Heart left ventricle (tissue), 16 donors: ENCODE results near the gene UBE2I. TPM values are rescaled to one million over a fixed set of nuclear protein-coding genes. Genes with fewer than 3 reads are reported as not detected.

Source experiments
- ATAC-seq, 4 donors: fragments of 200-7000 bp; cut with Tn5 transposase; one replicate each; pipeline ENCODE4 v1.9.1; 2020 to 2022; ENCODE audit warnings: moderate library complexity in 4 of 4, mild to moderate bottlenecking in 3 of 4, moderate number of reproducible peaks in 1 of 4
- DNase-seq, 5 donors: peaks; one replicate each; pipeline ENCODE4 v3.0.0-alpha.2; 2020
- H3K27ac ChIP-seq, 12 donors: fragments of 200-600 bp; sonication (generic) in 4 of 12; one replicate each; pipeline versions ENCODE4 v1.5.0 to v1.8.0; 2016 to 2022; ENCODE audit warnings: mild to moderate bottlenecking in 2 of 12
- H3K27me3 ChIP-seq, 9 donors: fragments of 200-600 bp; sonication (generic) in 2 of 9; one replicate each; pipeline versions ENCODE4 v1.5.1 to v1.8.0; 2016 to 2022; ENCODE audit warnings: mild to moderate bottlenecking in 3 of 9
- H3K36me3 ChIP-seq, 9 donors: fragments of 200-600 bp; sonication (generic) in 2 of 9; one replicate each; pipeline versions ENCODE4 v1.5.0 to v1.8.0; 2018 to 2022; ENCODE audit warnings: mild to moderate bottlenecking in 2 of 9
- H3K4me1 ChIP-seq, 12 donors: fragments of 200-600 bp; sonication (generic) in 4 of 12; one replicate each; pipeline versions ENCODE4 v1.5.0 to v1.8.0; 2016 to 2022; ENCODE audit warnings: mild to moderate bottlenecking in 3 of 12
- H3K4me3 ChIP-seq, 12 donors: fragments of 200-600 bp; sonication (generic) in 4 of 12; one replicate each; pipeline versions ENCODE4 v1.5.0 to v1.8.0; 2017 to 2022; ENCODE audit warnings: mild to moderate bottlenecking in 9 of 12, moderate library complexity in 4 of 12
- H3K9me3 ChIP-seq, 12 donors: fragments of 200-600 bp; sonication (generic) in 4 of 12; one replicate each; pipeline versions ENCODE4 v1.5.0 to v1.8.0; 2016 to 2022; ENCODE audit warnings: mild to moderate bottlenecking in 1 of 12
- POLR2A ChIP-seq, 2 donors: fragments of 450-650 bp; IDR thresholded peaks; one replicate each; pipeline ENCODE4 v1.6.1; 2017; ENCODE audit warnings: antibody characterized with exemption in 2 of 2, mild to moderate bottlenecking in 2 of 2, moderate library complexity in 2 of 2
- WGBS, 4 donors: extraction: QIAGEN DNeasy Blood & Tissue Kit in 2 of 4; methylation state at CpG; one replicate each; pipeline versions ENCODE4 v1.1.5 to v1.1.7; 2013 to 2018; 5-methylcytosine and 5-hydroxymethylcytosine counted together
- intact Hi-C, 10 donors: fragments of 100-400 bp; cut with DNase I; formaldehyde crosslinking; loops; one replicate each; pipeline versions ENCODE4 v1.11.1 to v1.14.2; 2022
- polyA plus RNA-seq, 2 donors: library from polyadenylated mRNA; stranded (reverse); fragments of 200-250 nt; gene quantifications; one replicate each; pipeline ENCODE4 v1.2.3, GENCODE V29; 2013
- total RNA-seq, 9 donors: library from RNA; depleted of rRNA in 2 of 9; stranded (reverse); fragments of >200 nt in 2 of 9; fragmentation: NEBNext Ultra II Directional in 3 of 9; extraction: Animal tissue kit (Norgen Biotek cat#: 25700) in 3 of 9; gene quantifications; one replicate each; pipeline versions ENCODE4 v1.1.0 to v1.2.4, GENCODE V29; 2016 to 2023
- TF ChIP-seq, protein P1 (sequence below), 12 donors: fragments of 200-600 bp; sonication (generic) in 4 of 12; IDR thresholded peaks; one replicate each; pipeline versions ENCODE4 v1.5.0 to v1.8.0; 2018 to 2022; ENCODE audit warnings: antibody characterized with exemption in 12 of 12, mild to moderate bottlenecking in 5 of 12
- donor health status: ischemic (EF 13 %, LVEDD 7.1; RV severe dilation, severe dysfunction).
- donor health status: healthy with polysubstance abuse.
- donor health status: DM: no; HTN: yes; CAD: no.
- donor health status: DM: no; HTN: no; CAD: no.
- donor health status: ischemic (EF 25% LVEDD 6.9; RV normal size, moderate dysfunction).
- donor health status: ischemic (EF 25% LVEDD 5.7; RV mildly dilated, moderate dysfunction).
- donor health status: healthy.
- donor health status: DM: yes; HTN: yes; CAD: no.
- donor health status: ischemic (EF 35%, LVEDD 5.7; RV mildly dilated, moderate dysfunction).
- donor health status: nonischemic (EF 11% LVEDD 7.7; RV severe dilation, severe dysfunction).
- donor health status: DM: yes; HTN: yes; CAD: no.
- donor health status: PGD.
- donor health status: ischemic (EF 29% LVEDD 5.4; RV normal size, mild dysfunction).
- donor health status: nonischemic (EF 23%, LVEDD 6.1; RV moderate dilation, normal function).

The UBE2I gene
- total and polyA plus RNA-seq, 11 donors = 59.3 to 105 (median 82.5) TPM

GRCh38 chr16:1277617-1278282 is 31.7 kb upstream of the UBE2I start:
- no peak for ATAC-seq
- no peaks in the 10 kb centered on the region for H3K36me3 ChIP-seq
- no peak for DNase-seq
- peaks cover 0 to 24% (median 9%) of the 10 kb centered on the region in 9 donors for H3K27me3 ChIP-seq
- H3K4me1 ChIP-seq = no peaks in the 10 kb centered on the region
- no peak overlapping the region for H3K4me3 ChIP-seq
- TF ChIP-seq, protein P1, sequence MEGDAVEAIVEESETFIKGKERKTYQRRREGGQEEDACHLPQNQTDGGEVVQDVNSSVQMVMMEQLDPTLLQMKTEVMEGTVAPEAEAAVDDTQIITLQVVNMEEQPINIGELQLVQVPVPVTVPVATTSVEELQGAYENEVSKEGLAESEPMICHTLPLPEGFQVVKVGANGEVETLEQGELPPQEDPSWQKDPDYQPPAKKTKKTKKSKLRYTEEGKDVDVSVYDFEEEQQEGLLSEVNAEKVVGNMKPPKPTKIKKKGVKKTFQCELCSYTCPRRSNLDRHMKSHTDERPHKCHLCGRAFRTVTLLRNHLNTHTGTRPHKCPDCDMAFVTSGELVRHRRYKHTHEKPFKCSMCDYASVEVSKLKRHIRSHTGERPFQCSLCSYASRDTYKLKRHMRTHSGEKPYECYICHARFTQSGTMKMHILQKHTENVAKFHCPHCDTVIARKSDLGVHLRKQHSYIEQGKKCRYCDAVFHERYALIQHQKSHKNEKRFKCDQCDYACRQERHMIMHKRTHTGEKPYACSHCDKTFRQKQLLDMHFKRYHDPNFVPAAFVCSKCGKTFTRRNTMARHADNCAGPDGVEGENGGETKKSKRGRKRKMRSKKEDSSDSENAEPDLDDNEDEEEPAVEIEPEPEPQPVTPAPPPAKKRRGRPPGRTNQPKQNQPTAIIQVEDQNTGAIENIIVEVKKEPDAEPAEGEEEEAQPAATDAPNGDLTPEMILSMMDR (IDR thresholded peaks at IDR 0.05) = no peak
- TF ChIP-seq POLR2A (IDR thresholded peaks at IDR 0.05) = no peak
- WGBS, 4 donors = 38 to 58% (median 44%) methylated on average over 18 to 21 of the region's 21 CpGs
- H3K9me3 ChIP-seq = no peaks in the 10 kb centered on the region
- intact Hi-C loops = no loop called here
- no peak overlapping the region for H3K27ac ChIP-seq

- no peaks in the 10 kb centered on the region for H3K4me1 ChIP-seq
- intact Hi-C loops = no loop called here
- WGBS, 4 donors = 21 to 67% (median 34%) methylated on average over 1 to 18 of the region's 18 CpGs
- H3K4me3 ChIP-seq = no peak overlapping the region
- DNase-seq (no peak), ATAC-seq (no peak)
- TF ChIP-seq, protein P1 (IDR thresholded peaks at IDR 0.05) = no peak
- TF ChIP-seq POLR2A (IDR thresholded peaks at IDR 0.05) = no peak
- peaks cover 0 to 30% (median 9%) of the 10 kb centered on the region in 9 donors for H3K27me3 ChIP-seq
- H3K27ac ChIP-seq = no peak overlapping the region
- no peaks in the 10 kb centered on the region for H3K36me3 ChIP-seq
- no peaks in the 10 kb centered on the region for H3K9me3 ChIP-seq
Observed at GRCh38 chr16:1278477-1278876, 31.0 kb upstream of the UBE2I start.

DNA sequence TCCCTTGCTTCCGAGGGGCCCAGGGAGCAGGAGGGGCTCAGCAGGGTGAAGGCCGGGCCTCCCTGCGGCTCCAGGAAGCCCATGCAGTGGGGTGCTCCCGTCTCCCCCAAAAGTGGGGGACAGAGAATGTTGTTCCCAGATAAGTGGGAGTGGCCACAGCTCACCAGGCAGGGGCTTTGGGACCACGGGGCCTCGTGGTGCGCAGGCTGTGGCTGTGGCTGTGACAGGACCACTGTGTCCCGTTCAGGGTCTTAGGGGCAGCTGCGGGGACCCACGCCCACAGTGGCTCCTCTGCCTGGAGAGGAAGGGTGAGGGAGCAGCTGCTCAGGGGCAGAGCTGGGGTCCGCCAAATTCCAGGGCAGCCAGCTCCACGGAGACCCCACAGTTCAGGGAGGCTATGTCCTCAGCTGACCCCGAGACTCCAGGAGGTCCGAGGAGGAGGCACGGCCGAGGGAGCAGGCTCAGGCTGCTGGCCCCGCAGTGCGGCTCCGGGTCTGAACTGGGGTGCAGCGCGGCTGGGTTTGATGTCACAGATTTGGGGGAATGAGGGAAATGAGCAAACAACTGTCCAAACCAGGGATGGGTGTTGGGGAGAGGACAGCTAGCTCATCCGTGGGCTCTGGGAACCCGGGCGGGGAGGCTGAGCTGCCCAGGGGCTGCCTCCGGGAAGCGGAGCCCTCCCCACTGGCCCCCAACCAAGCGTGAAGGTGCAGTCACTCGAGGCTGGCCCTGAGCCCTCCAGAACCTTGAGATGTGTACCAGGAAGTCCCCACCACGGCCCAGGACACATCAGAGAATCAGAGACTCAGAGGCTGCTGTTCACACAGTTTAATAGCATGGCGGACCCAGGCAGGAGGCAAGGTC is 30.1 kb upstream of the UBE2I start:
- H3K9me3 ChIP-seq = no peaks in the 10 kb centered on the region

More for the DNA sequence above, 30.1 kb upstream of the UBE2I start:
- intact Hi-C loops = no loop called here
- WGBS, 4 donors = 76 to 79% (median 77%) methylated on average over 24 to 30 of the region's 30 CpGs
- DNase-seq = no peak
- no peaks in the 10 kb centered on the region for H3K4me1 ChIP-seq
- no peaks in the 10 kb centered on the region for H3K36me3 ChIP-seq
- no peak overlapping the region for H3K27ac ChIP-seq
- no peak for TF ChIP-seq POLR2A (IDR thresholded peaks at IDR 0.05)
- TF ChIP-seq, protein P1 (IDR thresholded peaks at IDR 0.05) = no peak
- peaks cover 0 to 35% (median 9%) of the 10 kb centered on the region in 9 donors for H3K27me3 ChIP-seq
- no peak for ATAC-seq
- no peak overlapping the region for H3K4me3 ChIP-seq
